GM23338 (cell line): Measurements from ENCODE around the gene NENF. TPM values are rescaled to one million over a fixed set of nuclear protein-coding genes. Genes with fewer than 3 reads are reported as not detected.

Experiments
- ATAC-seq: fragments of 200-7000 bp; cut with Tn5 transposase; 3 replicates; pipeline ENCODE4 v1.9.1; 2020
- DNase-seq: peaks from one replicate; pipeline ENCODE4 v3.0.0-alpha.2; 2015; ENCODE audit warnings: low spot score
- H2AFZ ChIP-seq: fragments of 200-600 bp; sonication (generic); 2 replicates; pipeline ENCODE4 v1.8.0; 2016; ENCODE audit warnings: antibody characterized with exemption, mild to moderate bottlenecking, moderate library complexity
- H3F3A ChIP-seq: fragments of 200-600 bp; sonication (generic); replicated peaks from 2 replicates; pipeline ENCODE4 v1.8.0; 2017; ENCODE audit warnings: antibody characterized with exemption, mixed run types, low read depth
- H3K27ac ChIP-seq: fragments of 200-600 bp; sonication (generic); 2 replicates; pipeline ENCODE4 v1.6.1; 2016; ENCODE audit warnings: low read depth
- H3K27me3 ChIP-seq: fragments of 200-600 bp; sonication (generic); 2 replicates; pipeline ENCODE4 v1.8.0; 2016; ENCODE audit warnings: mild to moderate bottlenecking, mixed run types, moderate library complexity; ENCODE audit not compliant: insufficient read depth
- H3K36me3 ChIP-seq: fragments of 200-600 bp; sonication (generic); 2 replicates; pipeline ENCODE4 v1.8.0; 2016; ENCODE audit warnings: mild to moderate bottlenecking; ENCODE audit not compliant: insufficient read depth
- H3K4me1 ChIP-seq: fragments of 200-600 bp; sonication (generic); 2 replicates; pipeline ENCODE4 v1.8.0; 2016; ENCODE audit warnings: mild to moderate bottlenecking, moderate library complexity; ENCODE audit not compliant: insufficient read depth
- H3K4me2 ChIP-seq: fragments of 200-600 bp; sonication (generic); 2 replicates; pipeline ENCODE4 v1.7.1; 2017; ENCODE audit warnings: mixed run types
- H3K4me3 ChIP-seq: fragments of 200-600 bp; sonication (generic); 2 replicates; pipeline ENCODE4 v1.6.1; 2016; ENCODE audit warnings: mixed run types
- H3K79me2 ChIP-seq: fragments of 200-600 bp; sonication (generic); replicated peaks from 2 replicates; pipeline ENCODE4 v1.8.0; 2017; ENCODE audit warnings: mild to moderate bottlenecking; ENCODE audit not compliant: insufficient read depth
- H3K9me2 ChIP-seq: fragments of 200-600 bp; sonication (generic); 2 replicates; pipeline ENCODE4 v1.8.0; 2017; ENCODE audit not compliant: insufficient read depth
- H4K20me1 ChIP-seq: fragments of 200-600 bp; sonication (generic); replicated peaks from 2 replicates; pipeline ENCODE4 v1.8.0; 2017; ENCODE audit warnings: mild to moderate bottlenecking; ENCODE audit not compliant: insufficient read depth
- H3K27ac Mint-ChIP-seq: 2 replicates; pipeline ENCODE4 v1.8.0; 2020; ENCODE audit warnings: inconsistent platforms, mild to moderate bottlenecking, moderate library complexity, mixed read lengths
- H3K27me3 Mint-ChIP-seq: 3 replicates; pipeline ENCODE4 v1.8.0; 2022; ENCODE audit warnings: low read depth, mild to moderate bottlenecking, moderate library complexity, mixed read lengths, inconsistent platforms; ENCODE audit not compliant: insufficient read depth, poor library complexity
- H3K36me3 Mint-ChIP-seq: 3 replicates; pipeline ENCODE4 v1.8.0; 2021; ENCODE audit warnings: low read depth, mild to moderate bottlenecking, inconsistent platforms, moderate library complexity, mixed read lengths
- H3K4me1 Mint-ChIP-seq: 3 replicates; pipeline ENCODE4 v1.8.0; 2020; ENCODE audit warnings: mild to moderate bottlenecking, inconsistent platforms, mixed read lengths
- H3K4me3 Mint-ChIP-seq: 3 replicates; pipeline ENCODE4 v1.8.0; 2021; ENCODE audit warnings: moderate library complexity, mild to moderate bottlenecking, inconsistent platforms, mixed read lengths
- H3K9me3 Mint-ChIP-seq: 3 replicates; pipeline ENCODE4 v1.8.0; 2020; ENCODE audit warnings: moderate library complexity, mild to moderate bottlenecking, inconsistent platforms, mixed read lengths
- CREB1 ChIP-seq: fragments of 250-450 bp; sonication (Bioruptor Pico); IDR thresholded peaks from 2 replicates; pipeline ENCODE4 v1.5.0; 2020; ENCODE audit warnings: low read depth, mild to moderate bottlenecking, moderate library complexity
- EZH2 ChIP-seq: fragments of 200-600 bp; sonication (generic); IDR thresholded peaks from one replicate; pipeline ENCODE4 v1.8.0; 2017; ENCODE audit warnings: antibody characterized with exemption, mild to moderate bottlenecking, low read depth; ENCODE audit not compliant: unreplicated experiment
- EZH2phosphoT487 ChIP-seq: fragments of 200-600 bp; sonication (generic); IDR thresholded peaks from one replicate; pipeline ENCODE4 v1.8.1; 2018; ENCODE audit warnings: antibody characterized with exemption; ENCODE audit not compliant: unreplicated experiment
- JUNB ChIP-seq: IDR thresholded peaks from one replicate; pipeline ENCODE4 v1.6.1; 2016; ENCODE audit warnings: antibody characterized with exemption; ENCODE audit not compliant: unreplicated experiment
- NANOG ChIP-seq: IDR thresholded peaks from 2 replicates; pipeline ENCODE4 v1.6.1; 2016; ENCODE audit warnings: antibody characterized with exemption, borderline replicate concordance
- POLR2AphosphoS5 ChIP-seq: IDR thresholded peaks from 2 replicates; pipeline ENCODE4 v1.6.1; 2016; ENCODE audit warnings: antibody characterized with exemption, low read depth
- STAT1 ChIP-seq: IDR thresholded peaks from one replicate; pipeline ENCODE4 v1.6.1; 2016; ENCODE audit warnings: antibody characterized with exemption; ENCODE audit not compliant: unreplicated experiment
- ZNF114 ChIP-seq: fragments of 250-450 bp; sonication (Bioruptor Pico); IDR thresholded peaks from 2 replicates; pipeline ENCODE4 v1.5.0; 2020; ENCODE audit warnings: mild to moderate bottlenecking, moderate library complexity
- ZNF331 ChIP-seq: fragments of 250-450 bp; sonication (Bioruptor Pico); IDR thresholded peaks from 2 replicates; pipeline ENCODE4 v1.5.0; 2020; ENCODE audit warnings: low read depth, mild to moderate bottlenecking, moderate library complexity
- polyA plus RNA-seq: library from polyadenylated mRNA; unstranded; fragments of >200 nt; fragmentation: Nextera tagmentation; extraction: Ambion mirVana; gene quantifications from 2 replicates; pipeline ENCODE4 v1.2.1, GENCODE V29; 2016
- total RNA-seq: library from RNA; depleted of rRNA; stranded (reverse); fragments of >200 nt; shearing (Covaris generic); gene quantifications from 2 replicates; pipeline ENCODE4 v1.2.3, GENCODE V29; 2014
- TF ChIP-seq, protein P1 (sequence below): IDR thresholded peaks from one replicate; pipeline ENCODE4 v1.6.1; 2018; ENCODE audit warnings: antibody characterized with exemption; ENCODE audit not compliant: unreplicated experiment
- TF ChIP-seq, protein P2 (sequence below), 2 experiments: fragments of 200-600 bp in 1 of 2; sonication (generic) in 1 of 2; conservative IDR thresholded peaks; 2 replicates each; pipeline versions ENCODE4 v1.5.1 to v1.6.1; 2016 to 2017; ENCODE audit warnings: antibody characterized with exemption in 2 of 2, low read depth in 2 of 2, mild to moderate bottlenecking in 2 of 2, moderate library complexity in 1 of 2
- TF ChIP-seq, protein P3 (sequence below): IDR thresholded peaks from 2 replicates; pipeline ENCODE4 v1.6.1; 2016; ENCODE audit warnings: antibody characterized with exemption

The NENF gene
- total and polyA plus RNA-seq, 2 experiments from 2014 or later = 27.6 to 60.7 TPM

DNA sequence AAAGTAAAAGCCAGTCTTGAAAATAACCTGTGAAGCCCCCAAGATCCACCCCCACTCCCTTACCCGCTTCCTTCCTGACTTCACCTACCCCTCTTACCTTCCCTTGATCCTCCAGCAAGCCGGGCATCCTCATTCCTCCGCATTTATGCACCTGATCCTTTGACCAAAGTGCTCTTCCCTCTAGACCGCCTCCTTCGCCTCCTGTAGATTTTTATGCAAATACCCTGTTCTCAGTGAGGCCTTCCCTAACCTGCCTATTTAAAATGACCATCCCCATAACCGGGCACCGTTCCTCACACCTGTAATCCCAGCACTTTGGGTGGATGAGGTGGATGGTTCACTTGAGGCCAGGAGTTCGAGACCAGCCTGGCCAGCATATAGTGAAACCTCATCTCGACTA, 1.1 kb upstream of the NENF start (continued):
- TF ChIP-seq ZNF331 (CRISPR knock-in tag) (no peak), EZH2phosphoT487 (no peak), POLR2AphosphoS5 (no peak)
- TF ChIP-seq, protein P1, sequence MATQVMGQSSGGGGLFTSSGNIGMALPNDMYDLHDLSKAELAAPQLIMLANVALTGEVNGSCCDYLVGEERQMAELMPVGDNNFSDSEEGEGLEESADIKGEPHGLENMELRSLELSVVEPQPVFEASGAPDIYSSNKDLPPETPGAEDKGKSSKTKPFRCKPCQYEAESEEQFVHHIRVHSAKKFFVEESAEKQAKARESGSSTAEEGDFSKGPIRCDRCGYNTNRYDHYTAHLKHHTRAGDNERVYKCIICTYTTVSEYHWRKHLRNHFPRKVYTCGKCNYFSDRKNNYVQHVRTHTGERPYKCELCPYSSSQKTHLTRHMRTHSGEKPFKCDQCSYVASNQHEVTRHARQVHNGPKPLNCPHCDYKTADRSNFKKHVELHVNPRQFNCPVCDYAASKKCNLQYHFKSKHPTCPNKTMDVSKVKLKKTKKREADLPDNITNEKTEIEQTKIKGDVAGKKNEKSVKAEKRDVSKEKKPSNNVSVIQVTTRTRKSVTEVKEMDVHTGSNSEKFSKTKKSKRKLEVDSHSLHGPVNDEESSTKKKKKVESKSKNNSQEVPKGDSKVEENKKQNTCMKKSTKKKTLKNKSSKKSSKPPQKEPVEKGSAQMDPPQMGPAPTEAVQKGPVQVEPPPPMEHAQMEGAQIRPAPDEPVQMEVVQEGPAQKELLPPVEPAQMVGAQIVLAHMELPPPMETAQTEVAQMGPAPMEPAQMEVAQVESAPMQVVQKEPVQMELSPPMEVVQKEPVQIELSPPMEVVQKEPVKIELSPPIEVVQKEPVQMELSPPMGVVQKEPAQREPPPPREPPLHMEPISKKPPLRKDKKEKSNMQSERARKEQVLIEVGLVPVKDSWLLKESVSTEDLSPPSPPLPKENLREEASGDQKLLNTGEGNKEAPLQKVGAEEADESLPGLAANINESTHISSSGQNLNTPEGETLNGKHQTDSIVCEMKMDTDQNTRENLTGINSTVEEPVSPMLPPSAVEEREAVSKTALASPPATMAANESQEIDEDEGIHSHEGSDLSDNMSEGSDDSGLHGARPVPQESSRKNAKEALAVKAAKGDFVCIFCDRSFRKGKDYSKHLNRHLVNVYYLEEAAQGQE = no peak

DNA sequence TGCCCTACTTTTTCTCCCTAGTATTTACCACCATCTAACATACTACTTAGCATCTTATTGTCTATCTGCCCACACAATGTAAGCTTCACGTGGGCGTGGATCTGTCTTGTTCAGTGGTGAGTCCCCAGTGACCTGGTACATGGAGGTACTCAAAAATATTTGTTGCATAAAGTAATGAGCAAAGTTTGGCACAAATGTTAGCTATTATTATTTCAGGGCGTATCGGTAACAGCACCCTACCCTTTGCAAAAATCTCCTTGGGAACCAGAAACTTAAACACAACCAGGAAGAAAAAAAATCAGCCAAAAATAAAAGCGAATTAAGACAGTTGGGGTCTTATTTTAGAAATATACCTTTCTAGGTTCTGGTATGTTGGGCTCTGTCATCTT, 454 bp upstream of the NENF start:
- Mint-ChIP-seq H3K9me3 (no peaks in the 10 kb centered on the region), H3K4me1 (peaks cover 18% of the 10 kb centered on the region), H3K27me3 (peaks cover 8% of the 10 kb centered on the region), H3K27ac (no peak overlapping the region), H3K36me3 (no peaks in the 10 kb centered on the region), H3K4me3 (peak overlapping the region; percentile 66)
- Histone ChIP-seq H3K4me2 (peak overlapping the region; percentile 78), H3K36me3 (no peaks in the 10 kb centered on the region), H3K79me2 (no peaks in the 10 kb centered on the region), H4K20me1 (0 out of 2 replicates have a peak, but pooled peaks cover 4% of the 10 kb centered on the region), H2AFZ (peak overlapping the region; percentile 72; the same call in 1 of the 2 replicates), H3F3A (no peaks in the 10 kb centered on the region), H3K4me1 (peaks cover 16% of the 10 kb centered on the region; the same call in 1 of the 2 replicates), H3K9me2 (no peaks in the 10 kb centered on the region), H3K27ac (no peak overlapping the region), H3K4me3 (peak overlapping the region; percentile 82), H3K27me3 (peaks cover 12% of the 10 kb centered on the region)
- DNase-seq (no peak), ATAC-seq (no peak)
- TF ChIP-seq ZNF331 (CRISPR knock-in tag) = no peak
- TF ChIP-seq NANOG = no peak
- no peak for TF ChIP-seq ZNF114 (CRISPR knock-in tag)
- TF ChIP-seq, protein P2, sequence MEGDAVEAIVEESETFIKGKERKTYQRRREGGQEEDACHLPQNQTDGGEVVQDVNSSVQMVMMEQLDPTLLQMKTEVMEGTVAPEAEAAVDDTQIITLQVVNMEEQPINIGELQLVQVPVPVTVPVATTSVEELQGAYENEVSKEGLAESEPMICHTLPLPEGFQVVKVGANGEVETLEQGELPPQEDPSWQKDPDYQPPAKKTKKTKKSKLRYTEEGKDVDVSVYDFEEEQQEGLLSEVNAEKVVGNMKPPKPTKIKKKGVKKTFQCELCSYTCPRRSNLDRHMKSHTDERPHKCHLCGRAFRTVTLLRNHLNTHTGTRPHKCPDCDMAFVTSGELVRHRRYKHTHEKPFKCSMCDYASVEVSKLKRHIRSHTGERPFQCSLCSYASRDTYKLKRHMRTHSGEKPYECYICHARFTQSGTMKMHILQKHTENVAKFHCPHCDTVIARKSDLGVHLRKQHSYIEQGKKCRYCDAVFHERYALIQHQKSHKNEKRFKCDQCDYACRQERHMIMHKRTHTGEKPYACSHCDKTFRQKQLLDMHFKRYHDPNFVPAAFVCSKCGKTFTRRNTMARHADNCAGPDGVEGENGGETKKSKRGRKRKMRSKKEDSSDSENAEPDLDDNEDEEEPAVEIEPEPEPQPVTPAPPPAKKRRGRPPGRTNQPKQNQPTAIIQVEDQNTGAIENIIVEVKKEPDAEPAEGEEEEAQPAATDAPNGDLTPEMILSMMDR (conservative IDR thresholded peaks at IDR 0.05; ENCODE audit: low read depth in 2 of 2) = no peak
- TF ChIP-seq EZH2phosphoT487 = no peak
- no peak for TF ChIP-seq STAT1
- TF ChIP-seq CREB1 = no peak
- TF ChIP-seq, protein P3, sequence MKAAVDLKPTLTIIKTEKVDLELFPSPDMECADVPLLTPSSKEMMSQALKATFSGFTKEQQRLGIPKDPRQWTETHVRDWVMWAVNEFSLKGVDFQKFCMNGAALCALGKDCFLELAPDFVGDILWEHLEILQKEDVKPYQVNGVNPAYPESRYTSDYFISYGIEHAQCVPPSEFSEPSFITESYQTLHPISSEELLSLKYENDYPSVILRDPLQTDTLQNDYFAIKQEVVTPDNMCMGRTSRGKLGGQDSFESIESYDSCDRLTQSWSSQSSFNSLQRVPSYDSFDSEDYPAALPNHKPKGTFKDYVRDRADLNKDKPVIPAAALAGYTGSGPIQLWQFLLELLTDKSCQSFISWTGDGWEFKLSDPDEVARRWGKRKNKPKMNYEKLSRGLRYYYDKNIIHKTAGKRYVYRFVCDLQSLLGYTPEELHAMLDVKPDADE = no peak
- TF ChIP-seq, protein P1 = no peak
- no peak for TF ChIP-seq JUNB
- no peak for TF ChIP-seq EZH2
